ENCODE data around the gene SHISA7.

DNA sequence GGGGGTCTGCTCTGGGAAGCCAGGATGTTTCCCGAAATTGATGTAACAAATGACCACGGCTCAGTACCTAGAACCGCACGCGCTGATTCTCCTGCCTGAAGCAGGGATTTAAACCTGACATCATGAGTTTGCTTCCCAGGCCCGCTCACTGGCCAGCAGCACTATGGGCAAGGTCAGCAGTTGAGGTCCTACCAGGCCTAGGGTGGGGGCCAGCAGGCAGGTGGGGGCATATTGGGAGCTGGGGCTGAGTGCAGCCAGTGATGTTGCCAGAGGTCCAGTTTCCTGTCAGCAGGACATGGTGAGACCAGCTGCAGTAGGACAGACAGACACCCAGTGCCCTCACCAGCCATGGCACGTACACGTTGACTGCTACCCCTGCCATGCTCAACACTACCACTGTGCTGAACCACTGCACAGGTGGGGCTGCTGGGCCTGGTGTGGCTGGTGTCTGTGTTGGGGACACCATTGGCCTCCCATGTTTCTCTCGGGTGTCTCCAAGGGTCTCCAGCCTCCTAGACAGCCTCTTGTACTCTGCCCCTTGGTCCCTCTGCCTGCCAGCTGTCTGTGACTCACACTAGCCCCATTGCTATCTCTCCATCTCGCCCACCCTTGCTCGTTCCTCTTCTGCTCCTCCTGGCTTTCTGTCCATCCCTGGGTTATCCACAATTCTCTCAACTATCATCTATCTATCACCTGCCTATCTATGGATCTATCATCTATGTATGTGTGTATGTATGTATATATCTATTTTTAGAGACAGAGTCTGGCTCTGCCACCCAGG lies 22.6 kb upstream of the SHISA7 start:
- TF ChIP-seq, protein P1, sequence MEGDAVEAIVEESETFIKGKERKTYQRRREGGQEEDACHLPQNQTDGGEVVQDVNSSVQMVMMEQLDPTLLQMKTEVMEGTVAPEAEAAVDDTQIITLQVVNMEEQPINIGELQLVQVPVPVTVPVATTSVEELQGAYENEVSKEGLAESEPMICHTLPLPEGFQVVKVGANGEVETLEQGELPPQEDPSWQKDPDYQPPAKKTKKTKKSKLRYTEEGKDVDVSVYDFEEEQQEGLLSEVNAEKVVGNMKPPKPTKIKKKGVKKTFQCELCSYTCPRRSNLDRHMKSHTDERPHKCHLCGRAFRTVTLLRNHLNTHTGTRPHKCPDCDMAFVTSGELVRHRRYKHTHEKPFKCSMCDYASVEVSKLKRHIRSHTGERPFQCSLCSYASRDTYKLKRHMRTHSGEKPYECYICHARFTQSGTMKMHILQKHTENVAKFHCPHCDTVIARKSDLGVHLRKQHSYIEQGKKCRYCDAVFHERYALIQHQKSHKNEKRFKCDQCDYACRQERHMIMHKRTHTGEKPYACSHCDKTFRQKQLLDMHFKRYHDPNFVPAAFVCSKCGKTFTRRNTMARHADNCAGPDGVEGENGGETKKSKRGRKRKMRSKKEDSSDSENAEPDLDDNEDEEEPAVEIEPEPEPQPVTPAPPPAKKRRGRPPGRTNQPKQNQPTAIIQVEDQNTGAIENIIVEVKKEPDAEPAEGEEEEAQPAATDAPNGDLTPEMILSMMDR (IDR thresholded peaks at IDR 0.05) = no peak
- TF ChIP-seq ZFX (IDR thresholded peaks at IDR 0.05; ENCODE audit: borderline replicate concordance) = no peak

All from 22Rv1 (cell line).